Inflammatory macrophage treated with lipopolysaccharide for 1 hour (primary cell): ENCODE results near the gene CYP11A1.
A peak's percentile ranks its signal among the peaks of the same experiment; 100 is the strongest.

Experiments
- DNase-seq, 2 donors: peaks; one replicate each; pipeline ENCODE4 v3.0.0-alpha.2; 2020 to 2022

Gene CYP11A1

DNA sequence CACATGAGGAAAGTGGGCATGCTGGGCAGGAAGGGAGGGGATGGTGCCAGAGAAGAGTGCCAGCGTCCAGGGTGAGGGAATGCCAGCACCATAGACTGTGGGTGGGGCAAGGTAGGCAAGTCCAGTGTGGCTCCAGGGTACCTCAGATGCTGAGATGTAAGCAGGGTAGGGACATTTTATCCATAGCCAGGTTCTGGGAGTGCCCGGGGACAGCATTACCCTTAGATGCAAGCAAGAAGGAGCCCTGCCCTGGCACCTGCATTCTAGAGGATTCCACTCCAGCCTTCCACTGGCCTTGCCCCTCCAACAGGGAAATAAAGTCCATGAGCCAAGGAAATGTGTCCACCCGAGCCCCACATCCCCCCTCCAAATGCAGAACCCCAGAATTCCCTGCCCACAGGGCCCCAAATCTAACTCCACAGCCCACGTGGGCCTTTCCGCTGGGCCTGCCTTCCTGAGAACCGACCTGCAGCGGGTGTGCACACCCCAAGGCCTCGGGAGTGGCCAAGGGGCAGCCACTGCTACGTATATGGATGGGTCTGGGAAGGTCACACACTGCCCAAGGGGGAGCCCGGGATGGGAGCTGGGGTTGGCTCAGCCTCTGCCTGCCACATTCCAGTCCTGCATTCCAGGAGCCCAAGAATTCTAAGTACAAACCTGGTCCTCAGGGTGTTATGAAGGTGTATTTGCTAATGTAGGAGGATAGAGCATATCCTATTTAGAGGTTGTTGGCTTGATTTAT lies 20.3 kb upstream of the CYP11A1 start:
- DNase-seq: no peak

DNA sequence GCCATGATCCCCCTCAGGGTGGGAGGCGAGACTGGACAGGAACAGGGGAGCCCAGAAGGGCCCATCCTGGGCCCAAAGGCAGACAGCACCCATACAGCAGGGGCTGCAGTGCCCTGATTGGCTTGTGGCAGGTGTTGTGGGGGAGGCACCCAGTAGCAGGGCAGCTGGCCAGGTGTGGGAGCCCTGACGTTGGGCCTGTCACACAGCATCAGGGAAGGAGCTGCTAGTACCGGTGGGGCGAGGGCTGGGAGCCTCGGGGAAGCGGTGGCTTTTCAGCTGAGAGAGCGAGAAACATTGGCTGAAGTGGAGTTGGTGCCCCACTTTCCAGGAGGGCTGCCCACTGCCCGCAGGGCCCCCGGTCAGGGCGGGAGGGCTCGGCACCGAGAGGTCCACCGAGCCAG lies 19.7 kb upstream of the CYP11A1 start:
- no peak for DNase-seq

DNA sequence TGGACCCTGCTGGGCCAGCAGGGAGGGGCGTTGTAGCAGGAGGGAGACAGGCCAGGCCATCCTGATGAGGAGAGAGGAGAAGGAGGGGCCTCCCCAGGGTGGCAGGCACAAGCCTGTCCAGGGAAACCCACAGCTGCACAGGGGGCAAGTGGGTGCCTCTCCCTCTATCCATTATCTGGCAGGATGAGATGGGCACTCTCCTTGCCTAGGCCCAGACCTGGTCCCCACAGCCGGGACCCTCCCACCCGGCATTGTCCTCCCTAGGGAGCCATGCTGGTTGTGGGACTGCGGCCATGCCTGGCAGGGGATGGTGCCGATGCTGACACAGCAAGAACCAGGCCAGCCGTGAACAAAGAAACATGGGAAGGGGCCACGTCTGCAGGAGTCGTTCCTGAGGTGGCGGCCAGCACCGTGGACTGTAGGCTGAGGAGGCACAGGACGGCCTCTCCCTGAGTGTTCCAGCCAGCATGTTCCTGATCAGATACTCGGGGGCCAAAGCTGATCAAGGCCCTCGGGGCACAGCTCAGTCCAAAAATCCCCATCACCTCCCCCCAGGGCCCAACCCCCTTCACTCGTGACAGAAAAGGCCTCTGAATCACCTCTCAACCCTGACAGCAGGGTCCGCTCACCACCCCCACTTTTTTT lies 19.2 kb upstream of the CYP11A1 start:
- DNase-seq: no peak

DNA sequence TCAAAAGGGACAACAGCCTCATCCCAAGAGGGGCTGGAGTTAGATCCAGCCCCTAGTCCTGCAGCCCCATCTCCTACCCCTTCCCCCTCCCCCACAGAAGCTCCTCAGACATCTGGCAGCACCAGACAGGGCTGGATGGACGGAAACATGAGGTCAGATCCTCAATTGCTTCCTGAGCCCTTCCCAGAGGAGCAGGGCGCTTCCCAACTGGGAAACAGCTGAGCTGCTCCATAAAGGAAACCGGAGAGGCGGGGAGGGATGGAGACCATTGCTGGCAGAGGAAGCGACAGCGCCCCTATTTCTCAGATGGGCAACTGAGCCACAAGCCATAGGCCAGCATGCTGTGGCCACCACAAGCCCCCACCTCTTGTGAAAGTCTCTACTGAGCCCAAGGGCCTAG lies 18.3 kb upstream of the CYP11A1 start:
- no peak for DNase-seq

DNA sequence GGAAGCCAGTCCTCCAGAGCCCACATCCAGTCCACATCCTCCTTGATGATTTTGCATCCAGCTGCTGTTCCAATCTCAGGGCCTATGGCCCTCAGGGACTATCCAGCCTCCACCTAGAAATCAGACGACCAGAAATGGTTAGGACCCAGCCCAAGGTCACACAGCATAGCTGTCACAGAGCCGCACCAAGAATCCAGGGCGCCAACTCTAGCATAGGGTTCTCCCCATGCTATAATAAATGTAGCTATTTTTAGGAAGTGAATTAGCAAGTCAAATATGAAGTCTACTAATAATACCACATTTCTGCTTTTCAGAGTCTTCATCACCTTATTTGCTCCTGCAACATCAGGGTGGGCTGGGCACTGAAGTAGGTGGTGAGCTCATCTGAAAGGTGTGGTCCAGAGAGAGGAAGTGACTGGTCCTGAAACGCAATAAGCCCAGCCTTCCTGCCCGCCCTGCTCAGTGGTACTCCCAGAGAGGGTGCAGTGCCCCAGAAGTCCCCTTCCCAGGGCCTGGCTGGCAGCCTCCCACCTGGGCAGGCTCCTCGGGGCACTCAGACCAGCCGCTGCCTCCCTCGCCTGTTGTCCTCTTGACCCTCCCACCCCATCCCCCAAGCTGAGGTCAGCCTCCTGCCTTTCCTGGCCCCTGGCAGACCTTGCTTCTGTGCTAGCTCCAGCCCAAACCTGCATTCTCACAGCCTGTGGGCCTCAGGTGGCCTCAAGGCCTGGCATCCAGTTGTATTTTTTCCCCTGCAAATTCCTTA lies 17.6 kb upstream of the CYP11A1 start:
- DNase-seq: peak; percentile 16 to 29

DNA sequence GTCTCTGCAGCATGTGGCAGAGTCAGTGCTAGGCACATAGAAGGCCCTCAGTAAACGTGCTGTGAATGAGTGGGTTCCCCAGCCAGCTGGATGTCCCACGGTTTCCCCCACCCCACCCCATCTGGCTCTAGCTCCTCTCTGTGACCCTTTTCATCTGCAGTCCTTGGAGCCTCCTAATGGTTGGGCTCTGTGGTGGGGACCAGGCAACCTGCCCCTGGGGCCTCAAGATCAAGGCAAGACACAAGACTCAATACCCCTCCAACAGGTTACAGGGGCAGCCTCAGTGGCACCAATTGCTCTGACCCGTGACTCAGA lies 17.1 kb upstream of the CYP11A1 start:
- no peak for DNase-seq

DNA sequence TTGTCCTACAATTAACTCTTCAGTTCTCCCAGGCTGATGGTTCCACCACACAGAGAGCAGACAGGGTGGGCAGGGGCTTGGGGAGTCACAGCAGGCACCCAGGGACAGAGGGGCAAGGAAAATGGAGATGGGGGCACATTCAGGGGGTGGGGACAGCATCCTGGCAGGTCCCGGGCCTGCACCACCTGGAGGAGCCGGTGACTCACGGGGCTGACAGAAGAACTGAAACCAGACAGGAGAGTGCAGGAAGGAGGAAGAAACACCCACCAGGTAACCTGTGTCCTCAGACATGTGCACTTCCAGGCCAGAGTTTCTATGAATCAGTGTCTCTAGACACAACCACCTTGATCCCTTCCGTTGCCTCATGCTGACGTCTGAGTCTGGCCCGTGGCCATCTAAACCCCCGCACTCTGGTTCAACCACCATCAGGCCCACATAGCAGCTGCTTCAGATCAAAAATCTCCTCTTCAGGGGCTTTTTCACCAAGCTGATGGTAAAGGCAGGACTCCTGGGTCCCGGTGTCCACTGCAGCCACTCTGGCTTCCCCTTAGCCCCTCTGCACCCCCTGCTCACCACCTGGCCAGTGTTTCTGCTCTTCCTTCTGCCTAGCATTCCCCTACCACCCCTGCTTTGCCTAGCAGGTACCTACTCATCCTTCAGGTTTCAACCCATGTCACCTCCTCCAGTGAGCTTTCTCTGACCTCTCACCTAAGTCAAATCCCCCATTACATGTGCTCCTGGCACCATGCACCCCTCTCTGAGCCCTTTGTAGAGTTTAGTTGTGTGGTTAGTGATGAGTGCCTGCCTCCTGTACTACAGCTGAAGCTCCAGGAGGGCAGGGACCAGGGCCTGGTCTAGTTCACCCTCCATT lies 16.5 kb upstream of the CYP11A1 start:
- DNase-seq: no peak

DNA sequence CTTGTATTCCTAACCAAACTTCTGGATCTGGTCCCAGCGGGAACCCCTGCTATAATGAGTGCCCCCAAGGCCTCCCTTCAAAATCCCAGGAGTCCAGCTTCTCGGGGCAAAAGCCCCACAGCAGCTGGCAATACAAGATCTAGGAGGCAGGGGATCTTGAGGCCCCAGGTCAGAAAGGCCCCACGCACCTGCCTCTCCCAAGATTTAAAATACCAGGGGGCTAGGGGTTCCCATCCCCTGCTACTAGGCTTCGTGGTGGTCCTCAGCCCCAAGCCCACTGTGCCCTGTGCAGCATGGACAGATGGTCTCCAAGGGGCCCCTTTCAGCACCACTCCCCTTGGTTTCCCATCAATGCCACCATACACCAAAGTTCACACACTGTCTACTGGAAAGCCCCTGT lies 15.8 kb upstream of the CYP11A1 start:
- DNase-seq: no peak

DNA sequence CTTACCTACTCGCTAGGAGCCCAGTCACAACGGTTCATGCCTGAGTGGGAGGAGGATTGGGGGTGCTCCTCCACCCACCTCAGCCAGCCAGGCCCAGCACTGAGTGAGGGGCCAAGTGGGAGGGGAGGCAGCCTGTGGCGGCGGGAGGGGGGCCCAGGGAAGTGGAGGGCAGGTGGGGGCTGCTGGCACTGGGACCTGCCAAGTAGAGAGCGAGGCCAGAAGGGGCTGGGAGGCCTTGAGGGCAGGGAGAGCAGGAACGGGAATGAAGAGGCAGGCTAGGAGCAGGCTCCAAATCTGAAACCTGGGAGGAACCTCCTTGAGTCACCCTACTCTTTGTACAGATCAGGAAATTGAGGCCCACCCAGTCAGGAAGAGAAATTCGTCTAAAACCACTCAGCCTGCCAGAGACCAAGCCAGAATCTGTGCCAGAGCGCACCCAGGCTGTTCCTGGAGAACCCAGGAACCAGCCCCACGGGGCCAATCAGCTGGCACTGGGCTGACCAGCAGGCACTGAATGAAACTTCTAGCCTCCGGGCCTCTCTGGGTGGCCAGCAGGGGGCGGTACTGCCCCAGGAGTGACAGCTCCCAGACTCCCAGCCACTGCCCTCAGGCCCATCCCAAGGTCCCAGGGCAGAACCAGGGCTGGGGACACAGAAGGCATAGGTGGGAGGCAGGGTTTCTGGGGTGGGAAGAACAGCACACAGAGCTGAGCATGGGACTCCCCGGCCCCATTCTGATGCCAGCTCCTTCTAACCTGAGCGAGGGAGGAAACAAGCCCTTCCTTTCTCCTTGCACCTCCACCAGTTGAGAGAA lies 14.8 kb upstream of the CYP11A1 start:
- DNase-seq: peak; percentile 70 to 94

DNA sequence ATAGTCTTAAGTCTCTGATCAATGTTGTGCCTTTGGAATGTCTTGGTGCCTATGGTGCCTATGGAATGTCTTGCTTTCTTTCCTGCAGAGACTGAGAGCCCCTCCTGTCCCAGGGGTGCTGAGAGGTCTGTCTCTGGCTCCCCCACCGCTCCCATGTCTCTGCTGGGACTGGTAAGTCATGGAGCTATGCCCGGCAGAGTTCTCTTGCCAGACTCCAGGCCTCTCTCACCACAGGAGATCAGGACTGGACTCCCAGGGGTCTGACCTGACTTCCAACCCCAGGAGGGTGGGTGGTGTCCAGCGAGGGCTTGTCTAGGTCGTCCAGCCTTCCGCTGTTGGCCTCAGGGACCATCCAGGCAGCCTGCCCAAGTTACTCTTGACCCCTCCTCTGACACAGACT lies 14.0 kb upstream of the CYP11A1 start:
- DNase-seq: no peak

DNA sequence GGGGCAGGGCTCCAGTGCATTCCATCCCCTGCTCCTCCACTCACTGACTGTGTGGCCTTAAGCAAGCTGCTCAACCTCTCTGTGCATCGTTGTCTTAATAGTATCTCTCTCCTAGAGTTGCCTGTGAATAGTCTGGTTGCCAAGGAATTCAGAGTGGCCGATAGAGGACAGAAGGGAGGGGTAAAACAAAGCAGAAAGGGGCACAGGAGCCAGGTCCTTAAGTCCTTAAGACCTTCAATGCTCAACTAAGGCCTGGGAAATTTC lies 13.7 kb upstream of the CYP11A1 start:
- DNase-seq: no peak

DNA sequence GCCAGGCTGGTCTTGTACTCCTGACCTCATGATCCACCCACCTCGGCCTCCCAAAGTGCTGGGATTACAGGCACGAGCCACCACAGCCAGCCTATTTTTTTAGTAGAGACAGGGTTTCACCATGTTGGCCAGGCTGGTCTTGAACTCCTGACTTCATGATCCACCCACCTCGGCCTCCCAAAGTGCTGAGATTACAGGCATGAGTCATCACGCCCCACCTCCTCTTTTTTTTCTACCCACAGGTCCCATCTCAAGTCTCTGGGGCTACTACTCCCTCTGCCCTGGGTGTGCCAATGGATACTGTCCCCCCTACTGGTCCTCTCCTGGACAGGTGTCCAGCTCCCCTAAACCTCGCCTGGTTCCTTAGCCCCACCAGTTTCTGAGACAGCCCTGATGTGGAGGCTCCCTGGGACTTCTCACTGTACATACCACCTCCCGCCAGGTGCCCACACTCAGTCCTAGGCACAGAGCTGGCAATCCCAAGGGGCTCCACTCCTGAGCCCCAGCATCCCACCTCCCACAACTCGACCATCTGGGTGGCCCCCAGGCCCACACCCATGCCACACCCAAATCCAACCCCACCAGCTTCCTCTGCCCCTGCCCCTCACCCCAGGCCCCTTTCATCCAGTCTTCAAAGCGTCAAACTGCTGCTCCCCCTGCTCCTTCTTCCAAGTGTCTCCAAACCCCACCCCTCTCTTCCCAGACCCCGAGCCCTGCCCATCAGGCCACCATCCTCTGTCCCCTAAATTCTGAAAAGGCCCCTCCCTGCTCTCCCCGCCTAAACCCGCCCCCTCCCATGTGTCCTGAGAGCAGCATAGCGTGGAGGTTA lies 13.1 kb upstream of the CYP11A1 start:
- no peak for DNase-seq

DNA sequence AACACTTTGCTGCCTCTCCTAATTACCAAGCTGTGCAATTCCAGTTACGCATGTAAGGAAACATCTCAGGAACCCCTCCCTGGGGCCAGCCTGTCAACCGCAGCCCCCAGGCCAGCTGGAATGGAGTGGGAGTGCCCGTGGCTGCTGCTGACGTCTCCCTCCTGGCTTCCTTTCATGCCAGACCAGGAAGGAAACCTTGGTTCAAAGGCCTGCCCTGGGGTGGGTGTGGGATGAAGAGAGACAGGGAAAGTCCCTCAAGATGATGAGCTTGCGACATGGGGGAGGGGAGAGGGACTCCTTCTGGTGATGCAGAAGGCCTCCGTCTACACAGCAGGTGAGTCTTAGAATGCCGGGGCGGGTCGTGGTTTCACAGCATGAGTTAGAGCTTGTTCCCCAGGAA lies 11.4 kb upstream of the CYP11A1 start:
- DNase-seq: peak; percentile 35 to 65

DNA sequence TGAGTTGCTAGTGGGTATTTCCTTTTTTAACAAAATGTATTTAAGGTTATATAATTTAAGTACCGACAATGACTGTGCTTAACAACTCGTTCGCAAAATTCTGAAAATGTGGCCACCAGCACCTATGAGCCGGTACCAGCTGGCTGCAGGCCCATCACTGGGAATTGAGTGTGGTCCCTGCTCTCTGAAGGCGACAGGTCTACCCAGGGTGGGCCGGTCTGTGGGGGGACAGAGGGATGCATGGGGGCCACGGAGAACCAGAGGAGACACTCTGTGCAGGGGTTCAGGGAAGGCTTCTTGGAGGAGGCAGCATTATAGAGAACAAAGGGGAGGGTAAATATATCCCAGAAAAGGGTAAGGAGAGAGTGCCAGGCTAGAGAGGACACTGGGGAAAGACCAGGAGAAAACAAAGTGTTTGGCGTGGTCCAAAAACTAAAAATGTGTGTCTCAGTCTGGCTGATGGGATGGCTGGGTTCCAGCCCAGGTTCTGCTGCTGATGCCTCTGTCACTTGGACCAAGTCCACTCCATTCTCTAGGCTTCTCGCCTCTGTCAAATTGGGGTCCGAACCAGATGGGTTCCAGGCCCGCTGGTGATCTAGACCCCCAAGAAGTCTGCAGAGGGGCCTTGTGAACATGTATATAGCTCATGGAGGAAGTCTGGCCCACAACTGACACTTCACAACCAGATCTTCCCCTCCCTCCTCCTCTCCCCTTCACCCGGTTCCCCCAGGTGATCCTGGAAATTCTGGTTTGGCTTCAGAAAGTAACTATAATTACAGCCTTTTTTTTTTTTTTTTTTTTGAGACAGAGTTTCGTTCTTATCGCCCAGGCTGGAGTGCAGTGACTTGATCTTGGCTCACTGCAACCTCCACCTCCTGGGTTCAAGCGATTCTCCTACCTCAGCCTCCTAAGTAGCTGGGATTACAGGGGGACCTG lies 10.7 kb upstream of the CYP11A1 start:
- no peak for DNase-seq

DNA sequence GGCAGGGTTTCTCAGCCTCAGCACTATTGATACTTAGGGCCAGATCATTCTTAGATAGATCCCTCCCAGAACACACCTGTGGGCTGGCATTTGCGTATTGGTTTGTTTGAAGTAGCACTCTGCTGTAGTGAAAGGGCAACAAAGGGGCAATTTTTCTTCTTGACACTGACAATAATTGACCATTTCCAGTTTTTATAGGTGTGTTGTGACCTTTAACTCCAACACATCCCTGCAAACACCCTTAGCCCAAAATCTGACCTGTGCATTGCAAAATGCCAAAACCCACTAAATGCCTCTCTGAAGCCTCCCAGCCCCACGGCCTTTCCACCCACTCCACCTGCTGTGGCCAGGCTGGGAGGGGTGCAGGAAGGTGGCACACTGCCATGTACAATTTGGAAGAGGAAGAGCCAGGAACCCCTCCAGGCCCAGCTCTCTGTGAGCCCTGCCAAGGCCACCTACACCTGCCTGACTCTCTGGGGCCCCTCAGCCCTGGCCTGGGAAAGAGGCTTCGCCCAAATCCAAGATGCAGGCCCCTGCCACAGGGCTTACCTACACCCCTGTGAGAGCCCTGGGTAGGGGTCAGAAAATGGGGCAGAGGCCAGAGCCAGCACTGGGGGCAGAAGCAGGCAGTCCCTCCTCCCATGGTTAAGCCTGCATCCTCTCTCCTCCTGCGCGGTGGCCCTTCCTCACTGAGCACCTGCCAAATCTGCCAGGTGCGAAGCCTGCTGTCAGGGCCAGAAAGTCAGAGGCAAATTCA lies 9.6 kb upstream of the CYP11A1 start:
- no peak for DNase-seq

DNA sequence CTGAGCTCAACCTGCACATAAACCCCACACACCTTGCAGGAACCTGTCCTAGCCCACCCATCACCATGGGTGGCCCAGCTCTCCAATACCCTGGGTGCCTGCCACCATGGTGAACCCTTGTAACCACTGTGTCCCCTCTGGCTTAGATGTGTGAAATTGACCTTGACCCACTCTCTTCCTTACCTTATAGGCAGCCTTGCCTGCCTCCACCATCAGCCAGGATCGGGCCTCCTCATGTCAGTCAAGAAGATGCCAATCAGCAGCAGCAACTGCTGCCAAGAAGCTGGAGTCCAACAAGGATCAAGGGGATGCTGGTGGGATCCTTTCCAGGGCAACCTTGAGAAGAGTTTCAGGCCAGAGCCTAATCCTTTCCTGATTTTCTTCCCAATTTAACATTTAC lies 8.8 kb upstream of the CYP11A1 start:
- DNase-seq: no peak

DNA sequence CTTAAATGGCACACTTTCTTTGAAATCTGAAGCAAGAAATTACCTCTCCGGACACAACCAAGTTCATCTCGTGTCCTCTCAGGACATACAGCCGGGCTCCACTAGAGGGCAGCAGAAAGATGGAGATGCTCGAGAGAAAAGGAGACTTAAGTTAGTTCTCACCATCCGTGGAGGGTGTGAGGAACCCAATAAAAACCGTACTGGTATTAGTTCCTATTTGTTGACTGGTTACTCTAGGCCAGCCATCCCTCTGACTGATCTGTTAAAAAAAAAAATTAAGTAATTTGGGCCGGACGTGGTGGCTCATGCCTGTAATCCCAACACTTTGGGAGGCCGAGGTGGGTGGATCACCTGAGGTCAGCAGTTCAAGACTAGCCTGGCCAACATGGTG lies 7.9 kb upstream of the CYP11A1 start:
- DNase-seq: peak; percentile 71 to 96

DNA sequence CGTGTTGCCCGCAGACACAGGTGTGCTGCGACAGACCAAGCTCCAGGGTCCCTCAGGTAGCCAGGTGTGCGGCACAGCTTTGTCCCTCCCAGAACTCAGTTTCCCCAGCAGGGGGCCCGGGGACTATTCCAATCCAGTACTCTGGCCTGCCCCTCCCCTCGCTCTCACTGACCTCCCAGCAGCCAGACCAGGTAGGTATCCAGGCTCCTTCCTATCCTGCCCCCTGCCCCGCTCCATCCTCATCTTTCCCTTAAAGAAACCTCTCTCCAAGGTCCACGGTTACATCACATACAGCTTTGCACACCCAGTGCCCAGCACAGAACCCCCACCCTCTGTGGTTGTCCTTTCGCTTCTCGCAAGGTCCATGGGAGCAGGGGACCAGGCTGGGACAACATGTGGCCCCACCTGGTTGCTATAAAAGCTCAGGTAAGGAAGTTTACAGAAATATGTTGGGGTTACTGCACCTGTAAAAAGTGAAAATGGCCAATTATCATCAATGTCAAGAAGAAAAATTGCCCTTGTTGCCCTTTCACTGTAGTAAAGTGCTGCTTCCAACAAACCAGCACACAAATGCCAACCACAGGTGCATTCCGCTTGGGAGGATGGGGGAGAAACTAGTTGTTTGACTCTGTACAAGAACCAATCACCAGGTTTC lies 7.3 kb upstream of the CYP11A1 start:
- no peak for DNase-seq
